IPS DF 6.9 (cell line): ENCODE results near the gene KLRG1.
A peak's percentile ranks its signal among the peaks of the same experiment; 100 is the strongest.

ENCODE experiments used
- DNase-seq: peaks from one replicate; pipeline ENCODE4 v3.0.0-alpha.2; 2013; ENCODE audit warnings: low read depth, low spot score
- H3K27ac ChIP-seq: one replicate; pipeline ENCODE4 v1.5.1; 2013; ENCODE audit warnings: low read length, control low read depth
- H3K27me3 ChIP-seq: 2 replicates; pipeline ENCODE4 v1.6.1; 2013; ENCODE audit warnings: mild to moderate bottlenecking, low read length; ENCODE audit not compliant: control insufficient read depth, insufficient read depth
- H3K36me3 ChIP-seq: 2 replicates; pipeline ENCODE4 v1.6.1; 2013; ENCODE audit warnings: low read length; ENCODE audit not compliant: control insufficient read depth, insufficient read depth
- H3K4me1 ChIP-seq: 2 replicates; pipeline ENCODE4 v1.6.1; 2013; ENCODE audit warnings: low read length; ENCODE audit not compliant: control insufficient read depth, insufficient read depth
- H3K4me3 ChIP-seq: 2 replicates; pipeline ENCODE4 v1.5.1; 2013; ENCODE audit warnings: mild to moderate bottlenecking, low read length
- H3K9me3 ChIP-seq: 2 replicates; pipeline ENCODE4 v1.6.1; 2013; ENCODE audit warnings: low read length, inconsistent platforms; ENCODE audit not compliant: control insufficient read depth, insufficient read depth
- WGBS: extraction: QIAGEN DNeasy Blood & Tissue Kit; methylation state at CpG from one replicate; pipeline ENCODE4 v1.1.7; 2013; ENCODE audit warnings: mixed read lengths, missing lambda C conversion rate; ENCODE audit not compliant: insufficient read length, insufficient coverage; 5-methylcytosine and 5-hydroxymethylcytosine counted together

The KLRG1 gene

DNA sequence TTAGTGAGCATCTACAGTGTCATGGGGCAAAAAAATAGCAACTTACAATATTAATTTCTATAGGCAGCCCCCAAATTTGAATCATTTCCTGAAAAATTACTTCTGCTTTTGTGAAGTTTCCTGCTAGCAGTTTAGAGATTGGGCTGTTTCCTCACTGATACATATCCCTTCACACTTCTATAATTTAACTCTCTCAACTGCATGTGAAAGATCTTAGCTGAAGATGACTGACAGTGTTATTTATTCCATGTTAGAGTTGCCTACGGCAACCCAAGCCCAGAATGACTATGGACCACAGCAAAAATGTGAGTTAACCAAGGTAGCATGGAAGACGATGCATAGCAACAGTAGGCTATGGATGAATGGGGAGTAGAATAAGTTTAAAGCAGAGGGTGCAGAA, at the start of gene KLRG1:
Gene KLRG1, plus strand, starts transcription at position 134 of the 400 bp plus-strand sequence. Its CDS starts 90 bp downstream, at position 224.
- H3K27me3 ChIP-seq: no peaks in the 10 kb centered on the region
- WGBS: no CpG with 5 or more reads among the region's 2 CpGs
- H3K9me3 ChIP-seq: no peaks in the 10 kb centered on the region
- H3K4me1 ChIP-seq: no peaks in the 10 kb centered on the region
- H3K27ac ChIP-seq: no peak within 1 kb of the TSS
- no peaks in the 10 kb centered on the region for H3K36me3 ChIP-seq
- DNase-seq: no peak
- H3K4me3 ChIP-seq: no peak within 1 kb of the TSS

GRCh38 chr12:8941691-8942478, 47.5 kb upstream of the KLRG1 start:
- H3K9me3 ChIP-seq: no peaks in the 10 kb centered on the region
- DNase-seq: no peak
- no CpG with 5 or more reads among the region's 5 CpGs for WGBS
- H3K36me3 ChIP-seq: peaks cover 38% of the 10 kb centered on the region; the same call in 1 of the 2 replicates
- no peak overlapping the region for H3K27ac ChIP-seq
- H3K4me1 ChIP-seq: no peaks in the 10 kb centered on the region
- no peaks in the 10 kb centered on the region for H3K27me3 ChIP-seq
- no peak overlapping the region for H3K4me3 ChIP-seq

DNA sequence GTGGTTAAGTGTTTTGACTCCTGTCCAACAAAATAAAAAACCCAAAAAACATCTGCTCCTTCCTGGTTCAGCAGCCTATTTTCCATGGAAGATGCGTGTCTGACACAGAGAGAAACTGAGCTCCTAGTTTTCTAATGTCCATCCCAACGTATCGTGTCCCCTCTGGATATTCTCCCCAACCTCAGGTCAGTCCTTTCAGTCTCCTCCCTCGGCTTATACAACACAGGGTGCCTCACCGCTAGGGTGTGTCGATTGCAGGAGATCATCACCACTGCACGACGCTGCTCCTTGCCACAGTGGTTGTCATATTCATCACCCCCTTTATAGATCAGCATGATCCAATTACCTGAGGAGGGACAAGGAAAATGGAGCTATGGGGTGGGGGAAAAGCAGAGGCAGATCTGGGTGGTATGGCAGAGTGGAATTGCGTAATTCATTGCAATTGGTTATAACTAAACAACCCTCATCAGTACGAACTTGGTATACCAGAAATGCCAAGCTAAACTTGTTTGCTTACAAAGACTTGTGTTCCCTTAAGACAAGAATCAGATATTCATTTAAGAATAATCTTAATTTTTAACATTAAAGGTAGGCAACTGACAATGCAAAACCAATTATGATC, 45.7 kb upstream of the KLRG1 start:
- Histone ChIP-seq H3K27me3 (no peaks in the 10 kb centered on the region), H3K36me3 (peaks cover 24% of the 10 kb centered on the region; the same call in 1 of the 2 replicates), H3K27ac (no peak overlapping the region), H3K9me3 (no peaks in the 10 kb centered on the region), H3K4me1 (no peaks in the 10 kb centered on the region), H3K4me3 (no peak overlapping the region)
- no CpG with 5 or more reads among the region's 10 CpGs for WGBS
- DNase-seq: no peak

- H3K4me1 ChIP-seq: no peaks in the 10 kb centered on the region
- no peaks in the 10 kb centered on the region for H3K27me3 ChIP-seq
- H3K36me3 ChIP-seq: peaks cover 18% of the 10 kb centered on the region; the same call in 1 of the 2 replicates
- no peak overlapping the region for H3K27ac ChIP-seq
- DNase-seq: no peak
- no peaks in the 10 kb centered on the region for H3K9me3 ChIP-seq
- WGBS: no CpG with 5 or more reads among the region's 1 CpG
- no peak overlapping the region for H3K4me3 ChIP-seq
Measured at GRCh38 chr12:8946733-8947132, 42.6 kb upstream of the KLRG1 start.

DNA sequence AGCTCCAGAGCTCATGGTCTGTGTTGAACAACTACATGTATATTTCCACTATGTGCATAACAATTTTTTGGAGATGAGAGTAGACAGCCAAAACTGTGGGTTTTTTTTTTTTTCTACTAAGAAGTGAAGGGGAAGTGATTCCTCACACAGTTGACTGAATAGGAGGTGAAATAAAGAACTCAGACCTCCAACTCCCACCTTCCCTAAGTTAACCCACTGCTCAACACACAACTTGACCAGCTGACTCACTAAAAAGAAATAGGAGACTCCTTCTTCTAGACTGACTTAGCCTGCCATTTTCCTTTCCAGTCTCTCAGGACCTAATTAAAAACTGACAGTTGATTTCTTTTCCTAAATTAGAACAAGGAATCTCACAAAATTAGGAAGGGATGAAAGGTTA, 41.6 kb upstream of the KLRG1 start:
- Histone ChIP-seq H3K4me3 (no peak overlapping the region), H3K4me1 (no peaks in the 10 kb centered on the region), H3K9me3 (no peaks in the 10 kb centered on the region), H3K27ac (no peak overlapping the region), H3K36me3 (peaks cover 12% of the 10 kb centered on the region; the same call in 1 of the 2 replicates), H3K27me3 (no peaks in the 10 kb centered on the region)
- DNase-seq: no peak

GRCh38 chr12:8948701-8949341, 40.5 kb upstream of the KLRG1 start:
- Histone ChIP-seq H3K9me3 (no peaks in the 10 kb centered on the region), H3K27ac (no peak overlapping the region), H3K27me3 (no peaks in the 10 kb centered on the region), H3K36me3 (peaks cover 4% of the 10 kb centered on the region; the same call in 1 of the 2 replicates), H3K4me1 (no peaks in the 10 kb centered on the region), H3K4me3 (peak overlapping the region; percentile 79)
- no peak for DNase-seq
- WGBS: no CpG with 5 or more reads among the region's 15 CpGs

DNA sequence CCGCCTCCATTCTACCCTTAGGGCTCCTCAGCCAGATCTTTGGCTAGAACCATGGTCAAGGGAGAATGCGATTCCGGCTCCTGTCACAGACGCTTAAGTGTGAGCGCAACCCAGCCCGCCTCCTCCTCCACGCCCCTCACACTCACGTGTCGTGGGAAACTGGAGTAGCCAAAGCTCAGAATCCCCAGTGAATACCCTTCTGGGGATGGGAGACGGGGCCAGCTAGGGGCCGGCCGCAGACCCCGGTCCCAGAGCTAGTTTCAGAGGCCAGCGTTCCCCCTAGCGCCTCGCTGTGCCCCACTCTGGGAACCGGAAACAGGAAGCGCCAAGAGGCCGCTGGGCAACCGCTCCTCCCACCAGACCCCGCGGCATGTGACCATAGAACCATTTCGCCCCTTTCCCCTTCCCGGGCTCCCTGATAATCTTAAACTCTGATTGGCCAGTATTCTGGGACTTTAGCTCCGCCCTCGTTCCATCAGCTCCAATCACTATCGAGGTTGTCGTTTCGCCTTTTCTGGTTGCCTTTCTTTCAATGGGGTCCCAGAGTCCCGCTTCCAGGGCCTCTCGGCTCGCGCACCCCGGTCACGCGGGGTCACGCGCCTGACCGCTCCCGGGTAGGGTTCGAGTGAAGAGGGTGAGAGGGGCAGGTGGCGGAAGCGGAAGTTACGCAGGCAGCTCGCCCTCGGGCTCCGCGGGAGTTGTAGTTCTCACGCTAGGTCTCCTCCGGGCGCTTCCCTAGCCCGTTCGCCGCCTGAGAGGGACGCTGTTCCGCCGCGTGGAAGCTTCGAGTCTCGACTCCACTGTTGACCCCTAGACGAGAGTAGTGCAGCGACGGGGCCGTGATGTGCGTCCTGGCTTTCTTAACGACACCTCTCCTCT, 39.8 kb upstream of the KLRG1 start, which contains the start of gene M6PR:
Gene M6PR, minus strand, starts transcription at position 304 of the 879 bp plus-strand sequence. CDS start 3,241 bp downstream, outside the sequence.
- no peaks in the 10 kb centered on the region for H3K27me3 ChIP-seq
- H3K4me1 ChIP-seq: no peaks in the 10 kb centered on the region
- H3K27ac ChIP-seq: no peak within 1 kb of the TSS
- peak within 1 kb of the TSS; percentile 79 for H3K4me3 ChIP-seq
- H3K36me3 ChIP-seq: peaks cover 4% of the 10 kb centered on the region; the same call in 1 of the 2 replicates
- no CpG with 5 or more reads among the region's 66 CpGs for WGBS
- peak; percentile 90 for DNase-seq
- H3K9me3 ChIP-seq: no peaks in the 10 kb centered on the region

- Histone ChIP-seq H3K27ac (no peak overlapping the region), H3K4me1 (no peaks in the 10 kb centered on the region), H3K27me3 (no peaks in the 10 kb centered on the region), H3K4me3 (peak overlapping the region; percentile 79; the same call in 1 of the 2 replicates), H3K9me3 (no peaks in the 10 kb centered on the region), H3K36me3 (peaks cover 3% of the 10 kb centered on the region; the same call in 1 of the 2 replicates)
- no CpG with 5 or more reads among the region's 7 CpGs for WGBS
- DNase-seq: no peak
Measured at GRCh38 chr12:8950221-8950527, 39.2 kb upstream of the KLRG1 start.

- peak overlapping the region; percentile 79; the same call in 1 of the 2 replicates for H3K4me3 ChIP-seq
- H3K4me1 ChIP-seq: no peaks in the 10 kb centered on the region
- no peaks in the 10 kb centered on the region for H3K9me3 ChIP-seq
- no peaks in the 10 kb centered on the region for H3K36me3 ChIP-seq
- DNase-seq: no peak
- no CpG with 5 or more reads among the region's 9 CpGs for WGBS
- no peak overlapping the region for H3K27ac ChIP-seq
- H3K27me3 ChIP-seq: no peaks in the 10 kb centered on the region
Measured at GRCh38 chr12:8950702-8951478, 38.5 kb upstream of the KLRG1 start.
